Mucosa of rectum (tissue), 2 donors: Measurements from ENCODE around the gene CNOT4.

Experiments used
- H3K27ac ChIP-seq, 2 donors: one replicate each; pipeline ENCODE4 v1.7.0; 2013; ENCODE audit warnings: inconsistent platforms in 2 of 2, low read depth in 2 of 2, low read length in 2 of 2
- H3K27me3 ChIP-seq, 2 donors: one replicate each; pipeline ENCODE4 v1.7.0; 2013; ENCODE audit warnings: low read length in 2 of 2; ENCODE audit not compliant: control insufficient read depth in 2 of 2, insufficient read depth in 2 of 2
- H3K36me3 ChIP-seq, 2 donors: one replicate each; pipeline ENCODE4 v1.7.0; 2013; ENCODE audit warnings: low read length in 2 of 2; ENCODE audit not compliant: control insufficient read depth in 2 of 2, insufficient read depth in 2 of 2
- H3K4me1 ChIP-seq, 2 donors: one replicate each; pipeline ENCODE4 v1.7.0; 2013; ENCODE audit warnings: low read length in 2 of 2, mild to moderate bottlenecking in 1 of 2; ENCODE audit not compliant: control insufficient read depth in 2 of 2, insufficient read depth in 2 of 2
- H3K4me3 ChIP-seq, 2 donors: one replicate each; pipeline ENCODE4 v1.7.0; 2013; ENCODE audit warnings: low read length in 2 of 2
- H3K9ac ChIP-seq, 2 donors: one replicate each; pipeline ENCODE4 v1.7.0; 2013; ENCODE audit warnings: low read length in 2 of 2, low read depth in 1 of 2, mild to moderate bottlenecking in 1 of 2
- H3K9me3 ChIP-seq, 2 donors: one replicate each; pipeline ENCODE4 v1.7.0; 2013; ENCODE audit warnings: low read length in 2 of 2; ENCODE audit not compliant: control insufficient read depth in 2 of 2
- donor health status: healthy.
- donor health status: Normal muscosa, but diverticular disease.

The CNOT4 gene

DNA sequence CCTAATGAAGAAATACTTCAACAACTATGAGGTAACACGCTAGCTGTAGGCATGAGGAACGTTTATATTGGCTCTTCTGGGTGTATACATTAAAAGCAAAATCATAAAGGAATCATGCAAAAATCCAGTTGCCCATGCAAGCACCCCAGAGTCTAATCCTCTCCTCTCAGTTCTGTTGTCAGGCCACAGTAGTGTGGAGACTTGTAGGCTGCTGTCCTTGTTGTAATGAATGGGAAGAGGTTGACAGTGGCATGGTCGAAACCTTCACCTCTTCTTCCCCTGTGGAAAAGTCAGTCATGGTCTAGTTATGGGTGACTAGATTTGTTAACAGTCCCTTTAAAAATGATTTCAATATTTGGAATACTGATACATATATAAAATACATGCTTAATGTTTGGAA, 121.3 kb downstream of the CNOT4 start:
- no peak overlapping the region for H3K9ac ChIP-seq

DNA sequence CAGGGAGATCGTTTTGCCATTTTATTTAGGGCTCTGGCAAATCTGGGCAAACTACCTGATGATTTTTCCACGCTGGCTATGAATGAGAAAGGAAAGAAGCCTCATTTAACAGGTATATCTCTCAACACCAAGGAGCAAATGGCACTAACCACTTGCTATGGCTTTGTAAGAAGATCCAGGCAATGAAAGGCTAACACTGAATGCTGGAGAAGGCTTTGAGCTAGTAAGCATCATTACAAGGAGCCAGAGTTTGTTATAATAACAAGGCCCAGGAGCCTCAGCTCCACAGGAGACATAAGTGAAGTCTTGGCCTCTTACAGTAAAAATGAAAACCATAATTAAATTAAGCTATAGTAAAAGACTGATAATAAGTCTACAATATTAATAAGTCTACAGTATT, 123.1 kb downstream of the CNOT4 start:
- Histone ChIP-seq H3K36me3 (peaks cover 0 to 3% of the 10 kb centered on the region in 2 donors), H3K27me3 (no peaks in the 10 kb centered on the region), H3K4me3 (no peak overlapping the region), H3K9ac (no peak overlapping the region), H3K27ac (no peak overlapping the region), H3K4me1 (no peaks in the 10 kb centered on the region), H3K9me3 (no peaks in the 10 kb centered on the region)

More for the DNA sequence above, 121.3 kb downstream of the CNOT4 start:
- no peaks in the 10 kb centered on the region for H3K9me3 ChIP-seq
- H3K4me3 ChIP-seq, result no peak overlapping the region
- peaks cover 0 to 6% of the 10 kb centered on the region in 2 donors for H3K36me3 ChIP-seq
- no peaks in the 10 kb centered on the region for H3K4me1 ChIP-seq
- no peak overlapping the region for H3K27ac ChIP-seq
- no peaks in the 10 kb centered on the region for H3K27me3 ChIP-seq

DNA sequence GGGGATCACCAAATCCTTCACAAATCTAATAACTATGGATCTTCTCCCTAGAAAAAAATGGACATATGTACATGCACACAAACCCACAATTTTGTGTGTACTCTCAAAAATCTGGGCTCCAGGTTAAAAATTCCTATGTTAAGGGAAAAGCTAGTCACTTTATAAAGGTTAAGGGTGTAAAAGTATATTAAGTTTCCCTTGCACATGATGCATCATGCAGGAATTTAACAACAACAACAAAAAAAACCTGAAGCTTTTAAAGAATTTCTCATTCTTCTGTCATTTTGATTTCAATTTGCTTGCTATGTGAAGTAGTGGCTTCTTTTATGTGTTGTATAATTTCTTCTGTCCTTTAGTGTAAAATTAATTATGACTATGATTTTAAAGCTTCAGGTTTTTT, 123.7 kb downstream of the CNOT4 start:
- Histone ChIP-seq H3K27me3 (no peaks in the 10 kb centered on the region), H3K4me3 (no peak overlapping the region), H3K36me3 (peaks cover 0 to 3% of the 10 kb centered on the region in 2 donors), H3K9ac (no peak overlapping the region), H3K4me1 (no peaks in the 10 kb centered on the region), H3K27ac (no peak overlapping the region), H3K9me3 (no peaks in the 10 kb centered on the region)

DNA sequence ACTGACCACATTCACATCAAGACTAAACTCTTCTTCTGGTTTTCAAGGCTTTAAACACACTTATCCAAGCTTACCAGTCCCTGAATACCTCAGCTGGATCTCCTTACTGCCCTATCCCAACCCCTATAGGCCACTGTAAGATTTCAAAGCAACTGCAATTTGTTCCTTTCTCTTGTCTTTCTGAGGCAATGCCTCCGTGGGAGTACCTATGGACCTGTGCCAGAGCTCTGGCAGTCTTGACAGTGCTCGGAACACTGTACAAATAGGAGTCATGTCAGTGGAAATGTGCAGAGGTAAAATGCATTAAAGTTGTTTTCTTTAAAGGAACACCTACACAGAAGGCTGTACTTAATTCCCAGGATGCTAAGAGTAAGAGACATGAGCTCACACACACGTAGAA, 124.7 kb downstream of the CNOT4 start:
- H3K27ac ChIP-seq, result no peak overlapping the region

DNA sequence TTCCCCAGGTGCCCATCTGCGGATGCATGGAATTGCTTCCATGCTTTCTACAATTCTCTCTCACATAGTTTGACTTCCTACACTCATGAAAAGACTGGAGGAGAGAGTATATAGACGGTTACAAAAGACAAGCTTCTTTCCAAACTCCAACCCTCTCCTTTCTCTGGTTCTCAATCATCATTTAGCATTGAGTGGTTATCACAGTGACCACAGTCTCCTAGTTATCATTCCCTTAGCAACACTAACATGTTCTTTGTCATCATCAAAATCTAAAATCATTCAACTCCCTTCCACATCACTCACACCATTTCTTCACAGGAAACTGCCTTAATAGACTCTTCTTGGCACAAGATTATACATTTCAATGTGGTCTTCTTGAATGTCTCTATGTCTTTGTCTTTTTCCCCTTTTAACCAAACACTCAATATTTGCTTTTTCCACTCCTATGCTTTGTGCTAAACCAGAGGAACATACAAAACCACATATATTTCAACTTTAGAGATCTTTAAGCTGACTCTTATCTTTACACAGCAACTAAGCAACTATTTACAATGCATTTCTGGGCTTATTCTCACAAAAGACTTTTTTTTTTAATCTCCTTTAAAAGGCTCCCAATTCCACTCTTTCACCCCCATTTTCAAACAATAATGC, 126.3 kb downstream of the CNOT4 start:
- H3K4me3 ChIP-seq, result no peak overlapping the region
- H3K9me3 ChIP-seq, result no peaks in the 10 kb centered on the region
- no peaks in the 10 kb centered on the region for H3K4me1 ChIP-seq
- H3K27me3 ChIP-seq, result no peaks in the 10 kb centered on the region
- H3K27ac ChIP-seq, result no peak overlapping the region
- no peak overlapping the region for H3K9ac ChIP-seq
- H3K36me3 ChIP-seq, result peaks cover 0 to 2% of the 10 kb centered on the region in 2 donors

More for the DNA sequence above, 124.7 kb downstream of the CNOT4 start:
- Histone ChIP-seq H3K9me3 (no peaks in the 10 kb centered on the region), H3K9ac (no peak overlapping the region), H3K4me3 (no peak overlapping the region), H3K27me3 (no peaks in the 10 kb centered on the region), H3K4me1 (no peaks in the 10 kb centered on the region), H3K36me3 (peaks cover 0 to 3% of the 10 kb centered on the region in 2 donors)

DNA sequence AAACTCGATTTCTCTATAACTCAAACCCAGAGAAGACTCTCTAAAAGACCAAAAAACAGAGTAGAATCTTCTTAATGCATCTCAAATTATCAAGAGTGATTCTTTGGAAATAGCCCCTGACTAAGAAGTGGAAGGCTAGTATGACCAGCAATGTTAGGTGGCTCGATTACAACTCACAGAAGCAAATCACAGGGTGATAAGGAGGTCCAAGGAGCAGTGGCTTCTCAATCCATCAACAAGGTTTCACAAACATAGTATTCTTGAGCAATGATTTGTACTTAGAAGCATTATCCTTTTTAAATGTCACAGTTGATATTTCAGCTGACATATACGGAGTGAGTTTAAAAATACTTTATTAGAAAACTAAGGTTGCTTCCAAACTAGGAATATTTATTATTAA, 127.7 kb downstream of the CNOT4 start:
- Histone ChIP-seq H3K4me1 (no peaks in the 10 kb centered on the region), H3K27ac (no peak overlapping the region), H3K27me3 (no peaks in the 10 kb centered on the region), H3K4me3 (no peak overlapping the region), H3K9ac (no peak overlapping the region), H3K36me3 (no peaks in the 10 kb centered on the region), H3K9me3 (no peaks in the 10 kb centered on the region)

DNA sequence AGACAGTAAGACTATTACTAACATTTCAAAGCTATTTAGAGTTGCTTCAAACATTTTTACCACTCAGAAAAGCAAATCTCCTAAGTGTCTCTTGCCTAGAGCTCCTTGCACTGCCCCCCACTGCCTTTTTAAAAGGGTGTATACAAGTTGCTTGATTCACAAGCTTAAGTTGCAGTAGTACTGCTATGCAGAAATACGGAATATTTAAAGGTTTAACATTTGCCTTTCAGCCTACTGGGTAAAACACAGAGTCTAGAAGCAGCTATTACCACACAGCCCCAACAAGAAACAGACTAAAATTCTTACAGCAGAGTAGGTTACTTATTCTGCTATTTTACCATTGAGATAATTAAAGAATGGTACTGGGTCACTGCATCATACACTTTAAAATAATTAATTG, 128.5 kb downstream of the CNOT4 start:
- Histone ChIP-seq H3K4me1 (no peaks in the 10 kb centered on the region), H3K36me3 (no peaks in the 10 kb centered on the region), H3K4me3 (no peak overlapping the region), H3K9ac (no peak overlapping the region), H3K27me3 (no peaks in the 10 kb centered on the region), H3K27ac (no peak overlapping the region), H3K9me3 (no peaks in the 10 kb centered on the region)

DNA sequence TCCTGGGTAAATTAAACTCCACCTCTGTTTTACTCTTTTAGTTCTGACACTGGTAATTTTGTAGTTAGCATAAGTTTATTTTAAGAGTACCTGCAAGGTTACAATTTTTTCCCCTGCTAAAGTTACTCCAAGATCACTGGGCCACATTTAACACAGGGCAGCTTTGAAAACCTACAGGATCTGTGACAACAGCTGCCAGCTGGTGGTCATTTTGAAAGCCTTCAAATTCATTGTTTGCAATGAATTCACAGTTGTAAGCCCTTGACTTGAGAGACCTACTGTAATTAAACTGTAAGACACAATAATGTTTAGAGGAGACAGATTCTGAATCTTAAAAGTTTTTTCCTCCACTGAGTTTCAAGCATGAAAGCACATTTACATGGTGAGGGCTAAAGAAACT, 129.6 kb downstream of the CNOT4 start:
- no peak overlapping the region for H3K4me3 ChIP-seq
- no peaks in the 10 kb centered on the region for H3K9me3 ChIP-seq

DNA sequence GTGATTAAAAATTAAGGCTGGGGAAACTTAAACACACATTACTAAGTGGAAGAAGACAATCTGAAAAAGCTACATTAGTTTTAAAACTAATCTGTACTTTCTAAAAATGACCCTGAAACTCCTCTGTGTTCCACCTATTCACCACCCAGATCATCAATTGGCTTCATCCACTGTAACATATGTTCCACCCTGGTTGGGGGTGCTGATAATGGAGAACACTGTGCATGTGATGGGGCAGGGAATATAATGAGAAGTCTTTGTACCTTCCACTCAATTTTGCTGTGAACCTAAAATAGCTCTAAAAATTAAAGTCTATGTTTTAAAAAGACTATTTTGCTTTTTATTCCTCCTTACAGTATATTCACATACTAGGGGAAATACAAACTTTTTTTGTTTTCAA, 132.7 kb downstream of the CNOT4 start:
- no peaks in the 10 kb centered on the region for H3K36me3 ChIP-seq
- no peaks in the 10 kb centered on the region for H3K4me1 ChIP-seq
- no peak overlapping the region for H3K27ac ChIP-seq
- H3K9ac ChIP-seq, result no peak overlapping the region
- H3K4me3 ChIP-seq, result no peak overlapping the region
- H3K27me3 ChIP-seq, result no peaks in the 10 kb centered on the region
- no peaks in the 10 kb centered on the region for H3K9me3 ChIP-seq

More for the DNA sequence above, 129.6 kb downstream of the CNOT4 start:
- no peaks in the 10 kb centered on the region for H3K4me1 ChIP-seq
- H3K9ac ChIP-seq, result no peak overlapping the region
- no peaks in the 10 kb centered on the region for H3K36me3 ChIP-seq
- H3K27me3 ChIP-seq, result no peaks in the 10 kb centered on the region
- H3K27ac ChIP-seq, result no peak overlapping the region

DNA sequence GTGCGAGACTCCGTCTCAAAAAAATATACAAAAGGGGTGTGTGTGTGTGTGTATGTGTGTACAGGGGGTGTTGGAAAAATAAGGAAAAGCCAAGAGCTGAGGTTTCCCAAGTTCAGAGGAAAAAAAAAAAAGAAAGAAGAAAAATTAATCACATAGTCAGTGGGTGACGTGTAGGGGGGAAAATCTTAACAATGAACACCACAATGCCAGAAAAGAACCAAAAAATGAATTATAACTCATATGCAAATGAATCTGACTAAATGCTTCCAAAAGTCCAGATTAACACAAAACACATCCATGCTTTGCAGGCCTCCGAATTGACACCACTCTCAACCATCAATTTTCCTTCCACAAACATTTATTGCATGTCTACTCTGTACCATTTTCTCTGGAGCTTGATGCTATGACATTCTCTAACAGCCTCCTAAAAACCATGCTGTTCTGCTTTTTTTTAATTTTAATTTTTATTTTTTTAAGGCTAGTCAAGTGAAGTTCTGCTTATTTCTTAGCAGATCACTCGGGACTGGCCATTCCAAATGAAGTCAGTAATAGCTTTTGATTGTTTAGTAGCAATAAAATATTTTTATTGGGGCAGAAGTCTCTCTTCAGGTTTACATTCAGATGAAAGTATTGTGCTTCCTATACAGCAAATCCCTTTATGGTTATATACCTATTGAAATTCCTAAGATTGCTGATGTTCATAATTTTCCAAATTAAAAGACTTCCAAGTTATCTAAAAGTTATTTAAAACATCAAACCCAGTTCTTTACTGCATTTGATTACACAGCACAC, 133.8 kb downstream of the CNOT4 start:
- H3K4me3 ChIP-seq, result no peak overlapping the region
- no peaks in the 10 kb centered on the region for H3K4me1 ChIP-seq
- H3K27me3 ChIP-seq, result no peaks in the 10 kb centered on the region

More for the DNA sequence above, 133.8 kb downstream of the CNOT4 start:
- H3K9ac ChIP-seq, result no peak overlapping the region
- no peaks in the 10 kb centered on the region for H3K9me3 ChIP-seq
- H3K36me3 ChIP-seq, result no peaks in the 10 kb centered on the region
- H3K27ac ChIP-seq, result no peak overlapping the region
